Astrocyte of the cerebellum (primary cell): ENCODE data around the gene ERLIN1.
"Not testable (repeated sequence)": the region's sequence is repeated elsewhere in the genome, so short reads cannot be mapped to it uniquely, and the experiment has no call there.

Experiments used
- DNase-seq: peaks from one replicate; pipeline ENCODE4 v3.0.0-alpha.2; 2011; ENCODE audit warnings: low read depth
- H3K4me3 ChIP-seq: 2 replicates; pipeline ENCODE4 v1.5.1; 2011; ENCODE audit warnings: mild to moderate bottlenecking, low read depth, low read length, moderate library complexity
- in situ Hi-C: cut with HindIII; loops from 2 replicates; pipeline ENCODE4 v1.10.0; 2017; ENCODE audit warnings: low sequenced_read_pairs
- TF ChIP-seq, protein P1 (sequence below): IDR thresholded peaks from 2 replicates; pipeline ENCODE4 v1.5.1; 2012; ENCODE audit warnings: low read length, low read depth, moderate library complexity, mild to moderate bottlenecking; ENCODE audit errors: missing control alignments

Gene ERLIN1

DNA sequence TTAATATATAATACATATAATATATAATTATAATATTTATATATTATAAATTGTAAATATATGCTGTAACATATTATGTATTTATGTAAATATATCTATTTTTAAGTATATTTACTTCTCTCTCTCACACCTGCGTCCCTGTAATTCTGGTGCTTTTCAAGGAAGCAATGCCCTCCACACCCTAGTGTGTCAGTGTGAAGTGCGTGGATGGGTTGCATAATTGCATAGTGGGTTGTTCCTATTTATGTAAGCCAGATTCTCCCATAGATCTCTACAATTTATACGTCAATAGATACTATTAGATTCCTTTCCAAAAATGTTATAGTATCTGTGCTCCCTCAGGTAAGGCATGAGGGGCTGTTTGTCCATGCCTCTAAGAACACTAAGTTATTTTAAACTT is 54.3 kb downstream of the ERLIN1 start:
- no peak overlapping the region for H3K4me3 ChIP-seq
- no peak for DNase-seq
- TF ChIP-seq, protein P1, sequence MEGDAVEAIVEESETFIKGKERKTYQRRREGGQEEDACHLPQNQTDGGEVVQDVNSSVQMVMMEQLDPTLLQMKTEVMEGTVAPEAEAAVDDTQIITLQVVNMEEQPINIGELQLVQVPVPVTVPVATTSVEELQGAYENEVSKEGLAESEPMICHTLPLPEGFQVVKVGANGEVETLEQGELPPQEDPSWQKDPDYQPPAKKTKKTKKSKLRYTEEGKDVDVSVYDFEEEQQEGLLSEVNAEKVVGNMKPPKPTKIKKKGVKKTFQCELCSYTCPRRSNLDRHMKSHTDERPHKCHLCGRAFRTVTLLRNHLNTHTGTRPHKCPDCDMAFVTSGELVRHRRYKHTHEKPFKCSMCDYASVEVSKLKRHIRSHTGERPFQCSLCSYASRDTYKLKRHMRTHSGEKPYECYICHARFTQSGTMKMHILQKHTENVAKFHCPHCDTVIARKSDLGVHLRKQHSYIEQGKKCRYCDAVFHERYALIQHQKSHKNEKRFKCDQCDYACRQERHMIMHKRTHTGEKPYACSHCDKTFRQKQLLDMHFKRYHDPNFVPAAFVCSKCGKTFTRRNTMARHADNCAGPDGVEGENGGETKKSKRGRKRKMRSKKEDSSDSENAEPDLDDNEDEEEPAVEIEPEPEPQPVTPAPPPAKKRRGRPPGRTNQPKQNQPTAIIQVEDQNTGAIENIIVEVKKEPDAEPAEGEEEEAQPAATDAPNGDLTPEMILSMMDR: no peak
- in situ Hi-C loops: no loop called here

DNA sequence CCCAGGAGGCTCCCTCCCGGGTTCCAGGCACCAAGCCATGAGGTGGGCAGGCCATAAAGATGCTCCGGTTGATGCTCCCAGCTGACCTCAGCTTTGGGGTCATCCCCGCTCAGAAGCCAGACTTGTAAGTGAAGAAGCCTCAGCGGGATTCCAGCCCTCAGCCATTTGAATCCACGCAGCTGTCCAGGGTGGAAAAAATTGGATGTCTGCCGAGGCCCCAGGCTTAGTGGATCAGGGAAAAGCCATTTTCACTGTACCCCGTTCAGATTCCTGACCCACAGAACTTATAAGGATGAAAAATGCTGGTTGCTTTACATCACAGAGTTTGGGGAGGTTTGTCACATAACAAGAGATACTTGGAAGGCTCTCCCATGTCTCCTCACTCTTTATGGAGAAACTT is 55.0 kb downstream of the ERLIN1 start:
- no peak for DNase-seq
- no peak overlapping the region for H3K4me3 ChIP-seq
- in situ Hi-C loops: no loop called here

GRCh38 chr10:100129424-100129823 is 56.4 kb downstream of the ERLIN1 start:
- no peak for DNase-seq
- in situ Hi-C loops: no loop called here
- TF ChIP-seq, protein P1: no peak
- no peak overlapping the region for H3K4me3 ChIP-seq

More for the DNA sequence above, 55.0 kb downstream of the ERLIN1 start:
- TF ChIP-seq, protein P1: no peak

GRCh38 chr10:100128951-100129350 is 56.9 kb downstream of the ERLIN1 start:
- in situ Hi-C loops: no loop called here
- no peak for DNase-seq
- TF ChIP-seq, protein P1: no peak
- H3K4me3 ChIP-seq: no peak overlapping the region

DNA sequence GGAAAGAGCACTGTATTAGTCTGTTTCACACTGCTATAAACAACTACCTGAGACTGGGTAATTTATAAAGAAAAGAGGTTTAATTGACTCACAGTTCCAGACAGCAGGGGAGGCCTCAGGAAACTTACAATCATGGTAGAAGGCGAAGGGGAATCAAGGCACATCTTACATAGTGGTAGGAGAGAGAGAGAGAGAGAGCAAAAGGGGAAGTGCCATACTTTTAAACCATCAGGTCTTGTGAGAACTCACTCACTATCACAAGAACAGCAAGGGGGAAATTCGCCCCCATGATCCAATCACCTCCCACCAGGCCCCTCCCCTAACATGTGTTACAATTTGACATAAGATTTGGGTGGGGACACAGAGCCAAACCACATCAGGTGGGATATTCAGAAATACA is 60.5 kb downstream of the ERLIN1 start:
- in situ Hi-C loops, DNase-seq: not testable (repeated sequence)

GRCh38 chr10:100124097-100124496 is 61.7 kb downstream of the ERLIN1 start:
- no peak overlapping the region for H3K4me3 ChIP-seq
- TF ChIP-seq, protein P1: no peak
- in situ Hi-C loops: no loop called here
- no peak for DNase-seq

More for the DNA sequence above, 60.5 kb downstream of the ERLIN1 start:
- H3K4me3 ChIP-seq: not testable (repeated sequence)

DNA sequence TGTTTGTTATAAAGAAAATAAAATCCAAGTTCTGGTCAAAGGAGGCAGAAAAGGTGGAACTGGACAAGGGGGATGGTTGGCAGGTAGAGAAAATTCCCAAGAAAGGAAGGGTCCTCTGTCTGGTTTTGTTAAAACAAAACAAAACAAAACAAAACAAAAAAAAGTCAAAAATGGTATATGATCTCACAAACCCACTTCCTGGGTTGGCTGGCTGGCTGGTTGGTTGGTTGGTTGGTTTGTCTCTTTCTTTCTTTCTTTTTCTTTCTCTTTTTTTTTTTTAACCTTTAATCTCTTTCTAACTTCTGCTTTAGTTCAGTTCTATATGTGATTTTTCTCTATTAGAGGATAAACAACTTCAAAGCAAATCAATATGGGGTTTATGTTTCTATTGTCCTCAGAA is 63.0 kb downstream of the ERLIN1 start:
- TF ChIP-seq, protein P1: no peak
- in situ Hi-C loops: no loop called here

More for the DNA sequence above, 63.0 kb downstream of the ERLIN1 start:
- no peak for DNase-seq
- no peak overlapping the region for H3K4me3 ChIP-seq
